ENCODE data around the gene FAM50B.

Gene FAM50B

DNA sequence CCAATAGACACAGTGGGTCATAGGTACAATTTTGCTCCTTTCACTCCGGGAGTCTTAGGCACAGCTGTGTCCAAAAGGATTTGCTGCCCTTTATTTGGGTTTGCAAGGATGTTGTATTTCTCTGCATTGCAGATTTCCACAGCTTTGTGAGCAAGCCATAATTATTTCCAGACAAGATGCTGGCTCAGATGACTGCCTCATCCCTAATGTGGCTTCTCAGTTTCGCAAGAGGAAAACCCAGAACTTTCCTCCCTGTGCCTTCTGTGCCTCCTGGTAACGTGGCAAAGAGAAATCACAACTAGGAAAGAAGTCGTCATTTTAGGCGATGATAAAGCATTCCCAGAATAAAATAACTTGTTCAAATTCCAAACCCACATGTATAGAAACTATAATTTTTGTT lies 33.7 kb downstream of the FAM50B start:
- Mint-ChIP-seq H3K4me3 (no peak overlapping the region), H3K9me3 (no peaks in the 10 kb centered on the region), H3K4me1 (ENCODE audit: low read depth) (no peaks in the 10 kb centered on the region), H3K36me3 (ENCODE audit: low read depth) (no peaks in the 10 kb centered on the region), H3K27me3 (ENCODE audit: low read depth) (peaks cover 4% of the 10 kb centered on the region), H3K27ac (no peak overlapping the region)

DNA sequence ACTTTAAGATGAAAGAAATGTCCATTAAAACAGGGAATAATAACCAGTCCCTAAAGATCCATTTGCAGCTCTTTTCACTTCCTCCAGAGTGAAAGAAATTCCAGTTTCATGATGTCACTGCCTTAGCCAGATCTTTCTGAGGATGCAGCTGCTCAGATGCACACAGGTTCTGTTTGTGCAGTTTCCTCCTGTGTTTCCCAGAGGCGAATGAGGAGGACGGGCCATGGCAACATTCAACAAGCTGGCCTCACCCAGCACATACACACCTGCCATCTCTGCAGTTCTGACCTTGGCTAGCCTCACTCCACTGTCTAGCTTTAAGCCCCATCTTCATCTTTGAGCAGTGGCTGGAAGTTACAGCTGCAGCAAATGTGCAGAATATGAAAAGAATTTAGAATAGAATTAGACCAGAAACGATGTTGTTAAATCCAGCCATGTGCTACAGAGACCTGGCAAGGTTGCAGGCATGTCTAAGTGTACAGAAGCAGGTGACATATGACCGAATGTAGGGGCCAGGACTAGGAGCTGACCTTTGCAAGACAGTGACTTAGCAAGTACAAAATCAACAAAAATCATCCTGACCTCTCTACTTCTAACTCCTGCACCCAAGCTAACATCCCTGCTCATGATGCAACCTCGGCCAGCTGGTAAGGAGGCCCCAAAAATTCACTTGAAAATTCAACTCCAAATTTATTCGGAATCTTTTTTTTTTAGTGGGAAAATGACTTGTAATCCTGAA lies 35.0 kb downstream of the FAM50B start:
- Mint-ChIP-seq H3K27me3 (ENCODE audit: low read depth) (peaks cover 4% of the 10 kb centered on the region), H3K9me3 (no peaks in the 10 kb centered on the region), H3K36me3 (ENCODE audit: low read depth) (no peaks in the 10 kb centered on the region), H3K4me3 (no peak overlapping the region), H3K27ac (no peak overlapping the region), H3K4me1 (ENCODE audit: low read depth) (no peaks in the 10 kb centered on the region)

DNA sequence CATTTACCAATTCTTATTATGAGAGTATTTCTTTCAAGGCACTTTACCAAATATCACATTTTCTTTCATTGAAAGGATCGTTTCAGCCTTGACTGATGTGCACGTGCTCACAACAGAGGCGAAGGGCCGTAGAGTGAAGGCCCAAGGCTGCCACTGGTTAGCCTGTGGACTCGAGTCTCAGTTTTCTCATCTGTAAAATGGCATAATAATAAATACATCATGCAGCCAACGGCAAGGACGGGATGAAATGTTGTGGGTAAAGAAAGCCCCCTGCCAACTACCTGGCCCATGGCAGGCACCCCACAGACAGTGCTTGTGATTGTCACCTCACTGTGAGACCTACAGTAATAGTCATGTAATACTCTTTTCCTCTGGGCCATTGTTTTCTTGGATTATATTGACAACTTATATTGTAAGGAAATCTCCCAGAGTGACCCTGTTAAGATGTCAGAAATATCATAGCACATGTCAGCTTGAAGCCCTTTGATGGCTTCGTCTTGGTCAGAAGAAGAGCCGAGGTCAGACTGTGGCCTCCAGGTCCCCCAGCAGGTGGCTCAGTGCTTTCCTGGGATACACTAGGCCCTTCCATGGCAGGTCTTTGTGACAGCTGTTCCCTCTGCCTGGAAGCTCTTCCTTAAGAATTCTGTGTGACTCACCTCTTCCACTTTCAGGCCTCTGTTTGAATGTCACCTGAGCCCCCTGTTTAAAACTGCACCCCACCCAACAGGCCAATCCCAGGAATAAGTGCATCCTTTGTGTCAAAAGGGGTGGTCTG lies 36.3 kb downstream of the FAM50B start:
- no peak overlapping the region for H3K4me3 Mint-ChIP-seq
- peaks cover 4% of the 10 kb centered on the region for H3K27me3 Mint-ChIP-seq (ENCODE audit: low read depth)
- no peaks in the 10 kb centered on the region for H3K36me3 Mint-ChIP-seq (ENCODE audit: low read depth)
- no peaks in the 10 kb centered on the region for H3K4me1 Mint-ChIP-seq (ENCODE audit: low read depth)
- H3K27ac Mint-ChIP-seq, result no peak overlapping the region
- no peaks in the 10 kb centered on the region for H3K9me3 Mint-ChIP-seq

DNA sequence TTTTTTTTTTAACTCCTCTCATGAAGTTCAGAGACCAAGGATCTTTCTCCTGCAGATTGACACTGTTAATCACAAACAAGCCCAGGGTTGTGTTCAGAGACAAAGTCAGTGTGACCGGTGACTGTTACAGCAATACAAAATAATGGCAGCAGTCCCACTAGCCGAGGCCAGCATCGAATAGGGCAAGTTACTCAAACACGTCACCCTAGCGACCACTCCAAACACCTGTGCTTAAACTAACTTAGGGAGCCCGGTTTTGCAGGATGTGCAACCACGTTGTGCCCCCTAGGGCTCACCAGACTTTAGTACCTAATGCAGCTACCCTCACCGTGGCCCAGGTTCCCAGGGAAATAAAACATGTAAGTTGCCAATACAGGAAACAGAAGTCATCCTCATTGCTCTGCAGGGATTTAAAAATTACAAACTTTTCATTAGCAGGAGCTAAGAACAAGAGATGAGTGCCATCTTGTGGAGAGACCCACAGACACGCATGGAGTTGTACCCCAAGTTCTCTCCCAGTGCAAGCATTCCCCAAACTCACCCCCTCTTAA lies 38.1 kb downstream of the FAM50B start:
- no peaks in the 10 kb centered on the region for H3K4me1 Mint-ChIP-seq (ENCODE audit: low read depth)
- no peak overlapping the region for H3K4me3 Mint-ChIP-seq
- H3K9me3 Mint-ChIP-seq, result no peaks in the 10 kb centered on the region
- H3K27ac Mint-ChIP-seq, result no peak overlapping the region
- H3K27me3 Mint-ChIP-seq (ENCODE audit: low read depth), result peaks cover 3% of the 10 kb centered on the region
- no peaks in the 10 kb centered on the region for H3K36me3 Mint-ChIP-seq (ENCODE audit: low read depth)

GRCh38 chr6:3888153-3888957 lies 39.2 kb downstream of the FAM50B start:
- no peaks in the 10 kb centered on the region for H3K4me1 Mint-ChIP-seq (ENCODE audit: low read depth)
- H3K4me3 Mint-ChIP-seq, result no peak overlapping the region
- H3K27ac Mint-ChIP-seq, result no peak overlapping the region
- H3K36me3 Mint-ChIP-seq (ENCODE audit: low read depth), result no peaks in the 10 kb centered on the region
- no peaks in the 10 kb centered on the region for H3K27me3 Mint-ChIP-seq (ENCODE audit: low read depth)
- H3K9me3 Mint-ChIP-seq, result no peaks in the 10 kb centered on the region

- Mint-ChIP-seq H3K4me3 (no peak overlapping the region), H3K27ac (no peak overlapping the region), H3K36me3 (ENCODE audit: low read depth) (no peaks in the 10 kb centered on the region), H3K4me1 (ENCODE audit: low read depth) (no peaks in the 10 kb centered on the region), H3K9me3 (no peaks in the 10 kb centered on the region), H3K27me3 (ENCODE audit: low read depth) (no peaks in the 10 kb centered on the region)
These were observed 40.9 kb downstream of the FAM50B start for GRCh38 chr6:3890047-3890446.

DNA sequence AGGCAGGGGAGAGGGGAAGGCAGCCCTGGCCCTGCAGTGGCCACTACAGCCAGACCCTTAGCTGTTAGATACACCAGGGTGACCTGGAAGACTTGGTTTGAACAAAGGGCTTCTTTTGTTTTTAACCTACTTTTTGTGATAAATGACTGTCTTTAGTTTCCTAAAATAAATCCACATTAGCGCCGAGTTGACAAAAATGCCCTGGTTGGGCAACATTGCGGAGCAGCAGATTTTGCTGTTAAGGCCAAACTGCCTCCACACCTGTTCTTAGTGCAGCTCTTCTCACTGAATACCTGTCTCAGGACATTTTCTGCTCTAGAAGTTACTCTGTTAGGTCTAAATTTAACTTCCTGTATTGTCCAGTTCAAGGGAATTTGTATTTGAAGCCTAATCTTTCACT lies 42.7 kb downstream of the FAM50B start:
- H3K27me3 Mint-ChIP-seq (ENCODE audit: low read depth), result no peaks in the 10 kb centered on the region
- no peaks in the 10 kb centered on the region for H3K4me1 Mint-ChIP-seq (ENCODE audit: low read depth)
- no peak overlapping the region for H3K4me3 Mint-ChIP-seq
- no peaks in the 10 kb centered on the region for H3K9me3 Mint-ChIP-seq
- H3K27ac Mint-ChIP-seq, result no peak overlapping the region
- no peaks in the 10 kb centered on the region for H3K36me3 Mint-ChIP-seq (ENCODE audit: low read depth)

- Mint-ChIP-seq H3K27me3 (ENCODE audit: low read depth) (no peaks in the 10 kb centered on the region), H3K27ac (no peak overlapping the region), H3K4me3 (no peak overlapping the region), H3K4me1 (ENCODE audit: low read depth) (no peaks in the 10 kb centered on the region), H3K9me3 (no peaks in the 10 kb centered on the region), H3K36me3 (ENCODE audit: low read depth) (no peaks in the 10 kb centered on the region)
These were observed 43.4 kb downstream of the FAM50B start for GRCh38 chr6:3892603-3893002.

- H3K4me3 Mint-ChIP-seq, result no peak overlapping the region
- H3K27me3 Mint-ChIP-seq (ENCODE audit: low read depth), result peaks cover 4% of the 10 kb centered on the region
- no peaks in the 10 kb centered on the region for H3K36me3 Mint-ChIP-seq (ENCODE audit: low read depth)
- no peak overlapping the region for H3K27ac Mint-ChIP-seq
- no peaks in the 10 kb centered on the region for H3K4me1 Mint-ChIP-seq (ENCODE audit: low read depth)
- H3K9me3 Mint-ChIP-seq, result no peaks in the 10 kb centered on the region
These were observed 44.3 kb downstream of the FAM50B start for GRCh38 chr6:3893487-3893886.

- Mint-ChIP-seq H3K27ac (no peak overlapping the region), H3K27me3 (ENCODE audit: low read depth) (peaks cover 4% of the 10 kb centered on the region), H3K4me3 (no peak overlapping the region), H3K9me3 (no peaks in the 10 kb centered on the region), H3K36me3 (ENCODE audit: low read depth) (no peaks in the 10 kb centered on the region), H3K4me1 (ENCODE audit: low read depth) (no peaks in the 10 kb centered on the region)
These were observed 44.7 kb downstream of the FAM50B start for GRCh38 chr6:3893917-3894316.

DNA sequence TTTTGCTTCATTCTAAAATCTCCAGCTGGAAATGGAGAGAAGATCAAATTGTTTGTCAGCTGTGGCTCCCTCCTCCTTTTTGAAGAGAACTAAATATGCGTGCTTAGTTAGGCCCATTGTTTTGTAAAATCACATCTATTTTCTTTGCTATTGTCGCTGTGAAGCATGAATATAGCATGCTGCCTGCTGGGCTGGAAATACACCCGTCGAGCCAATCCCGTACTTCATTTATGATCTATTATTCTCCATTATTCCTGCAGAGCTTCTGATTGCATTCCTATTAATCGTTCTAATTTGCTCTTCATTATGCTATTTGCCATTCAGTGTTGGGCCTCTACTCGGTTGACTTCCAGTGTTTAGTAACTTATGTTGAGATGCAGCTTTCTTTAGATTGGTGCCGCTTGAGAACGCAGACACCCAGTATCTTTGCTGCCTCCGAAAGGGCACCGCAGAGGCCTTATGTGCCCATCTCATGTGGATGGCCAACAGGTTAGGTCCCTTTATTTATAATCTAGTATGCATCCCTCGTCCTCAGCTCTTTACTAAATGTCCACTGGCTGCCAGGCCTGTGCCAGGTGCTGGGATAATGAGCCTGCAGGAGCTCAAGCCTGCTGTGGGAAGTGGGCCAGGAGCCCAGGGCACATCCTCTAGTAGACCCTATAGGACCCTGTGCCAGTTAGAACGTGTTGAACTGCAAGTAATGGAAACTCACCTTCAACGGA lies 45.6 kb downstream of the FAM50B start:
- H3K4me1 Mint-ChIP-seq (ENCODE audit: low read depth), result no peaks in the 10 kb centered on the region
- H3K4me3 Mint-ChIP-seq, result no peak overlapping the region
- peaks cover 4% of the 10 kb centered on the region for H3K27me3 Mint-ChIP-seq (ENCODE audit: low read depth)
- H3K27ac Mint-ChIP-seq, result no peak overlapping the region
- no peaks in the 10 kb centered on the region for H3K36me3 Mint-ChIP-seq (ENCODE audit: low read depth)
- no peaks in the 10 kb centered on the region for H3K9me3 Mint-ChIP-seq

DNA sequence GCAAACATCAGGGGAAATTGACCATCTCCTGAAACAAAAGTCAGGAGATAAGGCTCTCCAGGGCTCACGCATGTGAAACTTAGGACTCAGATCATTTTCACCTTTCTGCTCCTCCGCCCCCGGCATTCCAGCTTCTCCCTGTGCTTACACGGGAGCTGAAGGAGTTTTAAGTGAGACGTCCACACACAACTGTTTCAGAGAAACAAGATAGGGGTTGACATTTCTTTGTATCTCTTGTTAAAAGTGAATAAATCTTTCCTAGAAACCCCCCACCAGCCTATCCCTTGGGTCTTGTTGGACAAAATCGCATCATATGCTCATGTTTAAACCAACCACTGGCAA lies 46.1 kb downstream of the FAM50B start:
- Mint-ChIP-seq H3K9me3 (no peaks in the 10 kb centered on the region), H3K27me3 (ENCODE audit: low read depth) (peaks cover 4% of the 10 kb centered on the region), H3K27ac (no peak overlapping the region), H3K4me1 (ENCODE audit: low read depth) (no peaks in the 10 kb centered on the region), H3K36me3 (ENCODE audit: low read depth) (no peaks in the 10 kb centered on the region), H3K4me3 (no peak overlapping the region)

- Mint-ChIP-seq H3K36me3 (ENCODE audit: low read depth) (no peaks in the 10 kb centered on the region), H3K4me1 (ENCODE audit: low read depth) (no peaks in the 10 kb centered on the region), H3K9me3 (no peaks in the 10 kb centered on the region), H3K27me3 (ENCODE audit: low read depth) (peaks cover 5% of the 10 kb centered on the region), H3K4me3 (no peak overlapping the region), H3K27ac (no peak overlapping the region)
These were observed 46.6 kb downstream of the FAM50B start for GRCh38 chr6:3895805-3896204.
